Measurements from ENCODE around the gene FBXW7.
"Not testable (repeated sequence)": the region's sequence is repeated elsewhere in the genome, so short reads cannot be mapped to it uniquely, and the experiment has no call there.

The FBXW7 gene, protein sequence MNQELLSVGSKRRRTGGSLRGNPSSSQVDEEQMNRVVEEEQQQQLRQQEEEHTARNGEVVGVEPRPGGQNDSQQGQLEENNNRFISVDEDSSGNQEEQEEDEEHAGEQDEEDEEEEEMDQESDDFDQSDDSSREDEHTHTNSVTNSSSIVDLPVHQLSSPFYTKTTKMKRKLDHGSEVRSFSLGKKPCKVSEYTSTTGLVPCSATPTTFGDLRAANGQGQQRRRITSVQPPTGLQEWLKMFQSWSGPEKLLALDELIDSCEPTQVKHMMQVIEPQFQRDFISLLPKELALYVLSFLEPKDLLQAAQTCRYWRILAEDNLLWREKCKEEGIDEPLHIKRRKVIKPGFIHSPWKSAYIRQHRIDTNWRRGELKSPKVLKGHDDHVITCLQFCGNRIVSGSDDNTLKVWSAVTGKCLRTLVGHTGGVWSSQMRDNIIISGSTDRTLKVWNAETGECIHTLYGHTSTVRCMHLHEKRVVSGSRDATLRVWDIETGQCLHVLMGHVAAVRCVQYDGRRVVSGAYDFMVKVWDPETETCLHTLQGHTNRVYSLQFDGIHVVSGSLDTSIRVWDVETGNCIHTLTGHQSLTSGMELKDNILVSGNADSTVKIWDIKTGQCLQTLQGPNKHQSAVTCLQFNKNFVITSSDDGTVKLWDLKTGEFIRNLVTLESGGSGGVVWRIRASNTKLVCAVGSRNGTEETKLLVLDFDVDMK
- total RNA-seq = 28.4 to 55.1 (median 43.3) reads per million in 18 experiments

GRCh38 chr4:152535903-152536544 is at the start of gene FBXW7:
FBXW7 (minus strand) TSS chr4:152536092; CDS start chr4:152411803, 124,289 bp downstream.
- DNase-seq = peak; percentile 99 to 100

- no peak for DNase-seq
Measured at GRCh38 chr4:152585023-152585441, 49.1 kb upstream of the FBXW7 start.

- DNase-seq = no peak
Measured at GRCh38 chr4:152581536-152582160, 45.8 kb upstream of the FBXW7 start.

DNA sequence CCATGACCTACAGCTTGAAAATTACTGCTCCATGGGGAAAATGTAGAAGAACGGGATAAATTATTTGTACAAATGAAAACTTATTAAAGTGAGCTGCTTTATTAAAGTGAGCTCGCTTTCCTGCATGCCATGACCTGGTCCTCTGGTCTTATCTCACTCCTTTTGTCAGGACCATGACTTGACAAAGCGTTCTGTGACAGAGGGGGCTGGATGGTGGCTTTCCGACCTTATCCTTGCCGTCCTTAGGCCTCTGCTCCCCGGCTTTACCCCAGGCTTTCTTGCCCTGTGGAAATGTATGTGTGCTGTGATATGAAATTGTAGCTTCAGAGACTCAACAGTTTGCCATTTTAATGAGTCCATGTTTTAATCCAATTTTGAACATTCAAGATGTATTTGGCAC is 44.0 kb upstream of the FBXW7 start:
- no peak for DNase-seq

GRCh38 chr4:152579107-152579764 is 43.3 kb upstream of the FBXW7 start:
- DNase-seq = no peak

DNA sequence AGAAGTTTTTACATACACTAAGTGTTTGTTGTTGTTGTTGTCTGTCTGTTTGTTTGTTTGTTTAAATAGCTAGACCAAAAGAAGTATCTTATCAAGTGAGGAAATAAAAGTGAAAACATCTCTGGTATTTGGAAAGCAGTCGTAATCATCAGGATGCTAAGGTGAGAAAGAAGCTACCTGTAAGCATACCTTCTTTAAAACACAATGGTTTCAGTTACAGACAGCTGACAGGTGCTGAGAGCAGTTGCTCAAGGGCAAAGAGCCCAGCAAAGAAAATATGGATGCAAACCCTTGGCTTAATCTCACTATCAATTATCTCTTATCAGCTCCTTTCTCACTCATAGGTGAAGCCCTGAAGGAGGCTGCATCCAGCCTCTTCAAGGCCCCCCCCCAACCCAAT is 42.8 kb upstream of the FBXW7 start:
- no peak for DNase-seq

GRCh38 chr4:152577708-152578396 is 42.0 kb upstream of the FBXW7 start:
- DNase-seq = peak; percentile 36 to 68

DNA sequence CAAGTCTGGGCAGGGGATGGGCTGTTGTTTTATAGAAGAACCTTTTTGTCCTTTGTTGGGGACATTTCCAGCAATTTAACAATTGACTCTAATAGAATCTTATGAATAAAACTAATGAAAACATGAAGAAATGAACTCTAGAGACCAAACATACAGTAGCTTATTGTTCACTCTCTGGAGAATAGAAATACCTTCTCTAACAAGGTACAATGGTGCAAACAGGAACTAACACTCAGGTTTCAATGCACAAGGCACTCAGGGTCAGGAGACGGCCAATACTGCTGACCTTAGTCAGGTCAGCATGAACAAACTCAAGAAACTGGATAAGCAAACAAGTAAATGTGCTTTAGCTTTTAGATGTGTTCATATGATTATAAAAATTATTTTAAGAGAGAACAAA is 39.6 kb upstream of the FBXW7 start:
- no peak for DNase-seq

DNA sequence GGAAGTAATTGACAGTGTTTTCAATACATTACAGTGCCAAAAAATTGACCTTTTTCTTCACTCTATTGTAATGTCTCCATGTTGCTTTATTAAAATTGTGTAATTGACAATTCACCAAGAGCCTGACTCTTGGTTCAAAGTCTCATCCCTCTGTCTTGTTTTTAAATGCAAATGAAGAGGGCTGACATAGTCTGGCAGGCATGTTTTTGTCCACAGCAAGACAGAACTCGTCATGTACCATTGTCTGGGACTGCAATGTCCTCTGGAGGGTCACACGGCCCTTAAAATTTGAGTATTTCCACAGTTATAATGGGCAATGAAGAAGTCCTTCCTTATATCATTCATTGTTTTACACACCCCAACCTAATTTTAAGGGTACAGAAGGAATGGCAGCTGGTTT is 38.0 kb upstream of the FBXW7 start:
- no peak for DNase-seq

- DNase-seq = peak; percentile 43 to 49
Measured at GRCh38 chr4:152572417-152573086, 36.7 kb upstream of the FBXW7 start.

DNA sequence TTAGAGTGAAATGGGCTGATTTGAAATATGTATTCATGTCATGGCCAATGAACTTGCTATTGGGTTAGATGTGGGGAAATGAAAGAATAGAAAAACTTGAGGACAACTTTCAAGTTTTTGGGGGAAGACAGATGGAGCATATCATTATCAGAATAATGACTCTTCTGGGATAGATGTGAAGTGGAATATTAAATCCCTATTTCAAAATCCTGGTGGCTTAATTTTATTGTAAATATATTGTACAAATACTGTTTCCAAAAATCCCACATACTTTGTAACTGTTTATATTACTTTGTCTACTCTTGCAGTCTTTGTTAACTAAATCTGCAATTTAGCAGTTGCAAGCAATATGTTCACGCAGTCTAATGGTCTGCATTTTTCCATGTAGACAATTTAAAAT is 35.9 kb upstream of the FBXW7 start:
- no peak for DNase-seq

GRCh38 chr4:152571296-152571695 is 35.4 kb upstream of the FBXW7 start:
- DNase-seq = no peak

- no peak for DNase-seq
Measured at GRCh38 chr4:152565333-152565732, 29.4 kb upstream of the FBXW7 start.

DNA sequence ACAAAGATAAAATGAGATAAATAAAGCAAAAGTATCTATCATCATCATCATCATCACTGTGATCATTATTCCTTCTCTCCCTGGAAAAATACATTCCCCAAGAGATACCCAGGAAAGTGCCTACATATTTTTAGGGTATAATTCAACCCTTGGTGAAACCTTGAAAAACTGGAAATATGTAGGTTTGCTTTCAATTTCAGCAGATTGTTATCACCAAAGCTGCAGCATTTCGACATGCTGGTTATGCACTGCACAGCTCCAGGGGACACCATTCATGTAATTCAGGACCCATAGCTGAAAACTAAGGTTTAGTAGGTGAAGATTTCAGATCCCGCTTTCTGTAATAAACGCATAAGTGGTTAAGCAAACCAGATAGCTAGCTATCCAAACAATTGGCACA is 28.4 kb upstream of the FBXW7 start:
- DNase-seq = no peak

DNA sequence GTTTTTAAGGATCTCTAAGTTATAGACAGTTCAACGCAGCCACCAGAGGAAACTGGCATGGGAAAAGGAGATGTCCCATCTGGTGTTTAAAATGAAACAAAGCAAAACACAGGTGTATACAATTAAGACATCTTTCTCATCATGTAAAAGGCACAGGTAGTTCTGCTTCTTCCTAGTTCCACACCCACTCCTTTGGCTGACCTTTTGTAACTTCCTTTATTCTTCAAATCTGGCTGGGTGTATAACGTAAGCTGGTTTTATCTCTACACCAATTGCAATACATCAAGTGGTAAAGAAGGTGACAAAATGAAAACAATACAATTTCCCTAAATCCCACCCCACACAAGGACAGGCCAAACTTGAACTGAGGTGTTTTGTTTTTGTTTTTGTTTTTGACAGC is 27.3 kb upstream of the FBXW7 start:
- DNase-seq = no peak

- DNase-seq = no peak
Measured at GRCh38 chr4:152559641-152560040, 23.7 kb upstream of the FBXW7 start.

- no peak for DNase-seq
Measured at GRCh38 chr4:152558396-152558795, 22.5 kb upstream of the FBXW7 start.

GRCh38 chr4:152556834-152557233 is 20.9 kb upstream of the FBXW7 start:
- no peak for DNase-seq

DNA sequence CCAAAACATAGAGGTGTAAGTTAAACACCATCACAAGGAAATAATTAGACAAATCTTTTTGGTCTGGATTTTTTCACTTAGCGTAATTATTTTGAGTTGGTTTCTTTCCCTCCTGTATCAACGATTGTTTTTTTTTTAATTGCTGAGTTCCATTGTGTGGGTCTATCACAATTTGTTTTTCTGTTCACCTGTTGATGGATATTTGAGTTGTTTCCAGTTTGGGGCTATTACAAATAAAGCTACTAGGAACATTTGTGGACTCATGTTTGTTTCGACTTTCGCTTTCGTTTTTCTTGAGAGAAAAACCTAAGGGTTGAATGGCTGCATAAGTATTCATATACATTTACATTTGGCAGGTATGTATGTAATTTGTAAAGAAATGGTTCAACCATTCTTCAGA is 20.4 kb upstream of the FBXW7 start:
- DNase-seq = no peak

- DNase-seq = no peak
Measured at GRCh38 chr4:152554742-152555141, 18.9 kb upstream of the FBXW7 start.

- not testable (repeated sequence) for DNase-seq
Measured at GRCh38 chr4:152550687-152551086, 14.8 kb upstream of the FBXW7 start.
